A549 treated with AZD2906 at 1 μM for 4 hours (cell line): ENCODE data around the gene HSD17B2. TPM values are rescaled to one million over a fixed set of nuclear protein-coding genes. Genes with fewer than 3 reads are reported as not detected.

Experiments
- total RNA-seq: library from RNA; stranded (reverse); fragments of 200-300 nt; extraction: Qiagen RNA extraction; gene quantifications from 5 replicates; pipeline ENCODE4 v1.2.3, GENCODE V29; 2022

The HSD17B2 gene, protein sequence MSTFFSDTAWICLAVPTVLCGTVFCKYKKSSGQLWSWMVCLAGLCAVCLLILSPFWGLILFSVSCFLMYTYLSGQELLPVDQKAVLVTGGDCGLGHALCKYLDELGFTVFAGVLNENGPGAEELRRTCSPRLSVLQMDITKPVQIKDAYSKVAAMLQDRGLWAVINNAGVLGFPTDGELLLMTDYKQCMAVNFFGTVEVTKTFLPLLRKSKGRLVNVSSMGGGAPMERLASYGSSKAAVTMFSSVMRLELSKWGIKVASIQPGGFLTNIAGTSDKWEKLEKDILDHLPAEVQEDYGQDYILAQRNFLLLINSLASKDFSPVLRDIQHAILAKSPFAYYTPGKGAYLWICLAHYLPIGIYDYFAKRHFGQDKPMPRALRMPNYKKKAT
- total RNA-seq: 0.06 to 0.09 TPM in 2 of 5 replicates, not detected in the others

DNA sequence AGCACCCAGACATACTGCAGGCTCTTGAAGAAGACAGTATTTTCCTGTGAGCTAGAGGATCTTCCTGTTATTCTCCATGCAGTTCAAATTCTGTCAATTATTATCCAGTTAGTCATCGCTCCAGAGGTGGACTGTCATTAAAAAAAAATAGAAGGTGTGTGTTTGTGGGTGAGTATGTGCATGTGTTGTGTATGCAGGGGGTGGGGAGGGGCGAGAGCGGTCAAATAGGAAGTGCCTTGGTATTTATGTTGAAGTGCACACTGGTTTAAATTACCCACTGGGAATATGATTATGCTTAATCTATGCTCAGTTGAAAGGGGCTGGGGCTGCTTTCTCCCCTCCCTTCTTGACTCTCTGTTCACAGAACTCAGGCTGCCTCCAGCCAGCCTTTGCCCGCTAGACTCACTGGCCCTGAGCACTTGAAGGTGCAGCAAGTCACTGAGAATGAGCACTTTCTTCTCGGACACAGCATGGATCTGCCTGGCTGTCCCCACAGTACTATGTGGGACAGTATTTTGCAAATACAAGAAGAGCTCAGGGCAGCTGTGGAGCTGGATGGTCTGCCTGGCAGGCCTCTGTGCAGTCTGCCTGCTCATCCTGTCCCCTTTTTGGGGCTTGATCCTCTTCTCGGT, at the start of gene HSD17B2:
HSD17B2 (plus strand) TSS at position 273 of the 632 bp plus-strand sequence; CDS start at position 445, 172 bp downstream.

DNA sequence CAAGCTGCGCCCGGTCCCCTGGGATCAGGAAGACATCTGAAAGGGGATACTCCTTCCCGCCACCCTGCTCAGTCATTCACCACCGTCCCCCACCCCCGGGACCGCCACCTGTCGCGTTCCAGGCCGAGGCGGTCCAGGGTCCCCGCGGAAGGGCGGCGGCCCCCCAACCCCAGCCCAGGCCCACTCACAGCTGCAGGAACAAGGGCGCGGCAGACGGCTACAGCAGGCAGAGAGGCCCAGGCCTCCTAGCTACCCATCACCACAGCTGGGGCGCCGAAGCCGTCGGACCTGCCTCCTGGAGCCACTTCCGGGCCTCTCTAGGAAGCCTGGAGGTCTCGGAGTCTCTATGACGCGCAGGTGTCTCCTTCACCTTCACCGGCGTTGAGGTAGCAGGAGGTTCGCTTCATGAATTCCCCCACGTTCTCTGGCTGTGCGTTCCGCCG, 23.8 kb upstream of the HSD17B2 start, which contains the start of gene SDR42E1:
SDR42E1 (minus strand) TSS at position 272 of the 443 bp plus-strand sequence. CDS start 10,612 bp downstream, outside the sequence.

Other genes with a start within 250 kb of the HSD17B2 start
- gene SDR42E1, start 23.8 kb upstream of the HSD17B2 start, total RNA-seq: 1.1 to 1.6 TPM (median 1.2 TPM) in 5 replicates
- 26.9 to 40.2 TPM (median 27.5 TPM) in 5 replicates for gene MPHOSPH6, start 135.0 kb downstream of the HSD17B2 start, total RNA-seq